Osteoblast (primary cell): ENCODE results near the gene CCDC7. TPM values are rescaled to one million over a fixed set of nuclear protein-coding genes. Genes with fewer than 3 reads are reported as not detected.

Experiments
- DNase-seq: peaks from one replicate; pipeline ENCODE4 v3.0.0; 2011; ENCODE audit warnings: low spot score, mixed read lengths; ENCODE audit not compliant: insufficient read length; ENCODE audit errors: missing footprints
- H2AFZ ChIP-seq: 2 replicates; pipeline ENCODE4 v1.6.0; 2011; ENCODE audit warnings: mild to moderate bottlenecking, low read length
- H3K27ac ChIP-seq: 2 replicates; pipeline ENCODE4 v1.5.1; 2011; ENCODE audit warnings: mild to moderate bottlenecking, low read depth, low read length, moderate library complexity
- H3K27me3 ChIP-seq: 2 replicates; pipeline ENCODE4 v1.6.0; 2012; ENCODE audit warnings: mild to moderate bottlenecking, control low read depth, inconsistent platforms, low read length, moderate library complexity; ENCODE audit not compliant: insufficient read depth
- H3K36me3 ChIP-seq: 2 replicates; pipeline ENCODE4 v1.5.1; 2011; ENCODE audit warnings: mild to moderate bottlenecking, low read length, control low read depth, moderate library complexity; ENCODE audit not compliant: insufficient read depth
- H3K4me1 ChIP-seq: 2 replicates; pipeline ENCODE4 v1.5.1; 2011; ENCODE audit warnings: mild to moderate bottlenecking, low read length, control low read depth, moderate library complexity; ENCODE audit not compliant: insufficient read depth
- H3K4me2 ChIP-seq: 2 replicates; pipeline ENCODE4 v1.6.0; 2011; ENCODE audit warnings: mild to moderate bottlenecking, low read length; ENCODE audit not compliant: insufficient read depth
- H3K4me3 ChIP-seq: fragments of 200-600 bp; sonication (generic); 3 replicates; pipeline ENCODE4 v1.5.1; 2012; ENCODE audit warnings: mild to moderate bottlenecking, low read length, inconsistent platforms; ENCODE audit not compliant: insufficient read depth
- H3K79me2 ChIP-seq: 2 replicates; pipeline ENCODE4 v1.6.0; 2012; ENCODE audit warnings: mild to moderate bottlenecking, low read length, control low read depth, inconsistent platforms; ENCODE audit not compliant: insufficient read depth
- H3K9me3 ChIP-seq: 2 replicates; pipeline ENCODE4 v1.5.1; 2011; ENCODE audit warnings: low read depth, low read length, control low read depth
- H4K20me1 ChIP-seq: 2 replicates; pipeline ENCODE4 v1.6.0; 2012; ENCODE audit warnings: mild to moderate bottlenecking, low read length, control low read depth; ENCODE audit not compliant: insufficient read depth
- CTCF ChIP-seq: IDR thresholded peaks from 2 replicates; pipeline ENCODE4 v1.5.1; 2011; ENCODE audit warnings: mild to moderate bottlenecking, low read depth, low read length, moderate library complexity; ENCODE audit errors: extremely low read depth
- total RNA-seq: library from RNA; depleted of rRNA; stranded (reverse); fragments of >200 nt; gene quantifications from 2 replicates; pipeline ENCODE4 v1.2.3, GENCODE V29; 2012

Gene CCDC7
- total RNA-seq, 1 donor, result 22.4 TPM

- H3K4me2 ChIP-seq, result peak overlapping the region; percentile 9
- no peak overlapping the region for H3K4me3 ChIP-seq
- H3K9me3 ChIP-seq, result peaks cover 3% of the 10 kb centered on the region
- peaks cover 19% of the 10 kb centered on the region for H3K4me1 ChIP-seq
- DNase-seq, result peak; percentile 68
- peak overlapping the region; percentile 3 for H2AFZ ChIP-seq
- no peaks in the 10 kb centered on the region for H3K27me3 ChIP-seq
- no peaks in the 10 kb centered on the region for H3K36me3 ChIP-seq
- H3K27ac ChIP-seq, result no peak overlapping the region
- TF ChIP-seq CTCF, result no peak
- no peaks in the 10 kb centered on the region for H4K20me1 ChIP-seq
- H3K79me2 ChIP-seq, result no peaks in the 10 kb centered on the region
Observed at GRCh38 chr10:32417911-32418547, 27.9 kb upstream of the CCDC7 start.

GRCh38 chr10:32418572-32418971 is 27.4 kb upstream of the CCDC7 start:
- Histone ChIP-seq H3K79me2 (no peaks in the 10 kb centered on the region), H3K27ac (no peak overlapping the region), H3K36me3 (no peaks in the 10 kb centered on the region), H3K4me1 (peaks cover 14% of the 10 kb centered on the region), H3K27me3 (no peaks in the 10 kb centered on the region), H3K9me3 (peaks cover 3% of the 10 kb centered on the region), H3K4me2 (no peak overlapping the region), H4K20me1 (no peaks in the 10 kb centered on the region), H2AFZ (no peak overlapping the region), H3K4me3 (no peak overlapping the region)
- DNase-seq, result no peak
- no peak for TF ChIP-seq CTCF

GRCh38 chr10:32419615-32420014 is 26.3 kb upstream of the CCDC7 start:
- no peak for TF ChIP-seq CTCF
- H2AFZ ChIP-seq, result no peak overlapping the region
- DNase-seq, result no peak

GRCh38 chr10:32426186-32426585 is 19.8 kb upstream of the CCDC7 start:
- DNase-seq, result no peak
- H3K4me3 ChIP-seq, result no peak overlapping the region
- no peak overlapping the region for H2AFZ ChIP-seq
- H3K79me2 ChIP-seq, result no peaks in the 10 kb centered on the region
- H3K4me2 ChIP-seq, result no peak overlapping the region
- no peaks in the 10 kb centered on the region for H4K20me1 ChIP-seq
- H3K27ac ChIP-seq, result no peak overlapping the region
- no peaks in the 10 kb centered on the region for H3K27me3 ChIP-seq
- no peaks in the 10 kb centered on the region for H3K36me3 ChIP-seq
- no peaks in the 10 kb centered on the region for H3K4me1 ChIP-seq
- peaks cover 3% of the 10 kb centered on the region for H3K9me3 ChIP-seq
- TF ChIP-seq CTCF, result no peak

More at GRCh38 chr10:32419615-32420014, 26.3 kb upstream of the CCDC7 start:
- Histone ChIP-seq H3K4me1 (peaks cover 11% of the 10 kb centered on the region), H3K4me2 (no peak overlapping the region), H3K27me3 (no peaks in the 10 kb centered on the region), H4K20me1 (no peaks in the 10 kb centered on the region), H3K36me3 (no peaks in the 10 kb centered on the region), H3K4me3 (no peak overlapping the region), H3K79me2 (no peaks in the 10 kb centered on the region), H3K27ac (no peak overlapping the region), H3K9me3 (peaks cover 3% of the 10 kb centered on the region)
